K562 (cell line): ENCODE data around the gene ENDOG. TPM values are rescaled to one million over a fixed set of nuclear protein-coding genes. Genes with fewer than 3 reads are reported as not detected.

Source experiments
- ATF1 ChIP-seq, 2 experiments: fragments of 450-650 bp in 1 of 2; IDR thresholded peaks; 2 replicates each; pipeline ENCODE4 v1.6.1; 2016; ENCODE audit warnings: missing compliant biosample characterization in 1 of 2, missing genetic modification characterization in 1 of 2
- BMI1 ChIP-seq: fragments of 150-350 bp; IDR thresholded peaks from 2 replicates; pipeline ENCODE4 v1.6.1; 2014; ENCODE audit warnings: low read length
- BRCA1 ChIP-seq, 2 experiments: fragments of 450-650 bp in 1 of 2; sonication (generic) in 1 of 2; formaldehyde crosslinking in 1 of 2; IDR thresholded peaks; 2 replicates each; pipeline versions ENCODE4 v1.5.0 to v1.6.1; 2017 to 2020; ENCODE audit warnings: mild to moderate bottlenecking in 1 of 2, missing genetic modification reagents in 1 of 2
- CSDE1 ChIP-seq, 2 experiments: fragments of 450-650 bp; IDR thresholded peaks; 2 replicates each; pipeline ENCODE4 v1.6.1; 2016; ENCODE audit warnings: mild to moderate bottlenecking in 1 of 2
- DNMT1 ChIP-seq: fragments of 450-650 bp; IDR thresholded peaks from 2 replicates; pipeline ENCODE4 v1.6.1; 2016; ENCODE audit warnings: antibody characterized with exemption, mild to moderate bottlenecking
- ESRRB ChIP-seq: fragments of 250-450 bp; sonication (Bioruptor Pico); IDR thresholded peaks from 2 replicates; pipeline ENCODE4 v1.5.0; 2020; ENCODE audit warnings: mild to moderate bottlenecking, moderate library complexity, borderline replicate concordance
- FOXA1 ChIP-seq: fragments of 450-650 bp; IDR thresholded peaks from 2 replicates; pipeline ENCODE4 v1.6.1; 2016; ENCODE audit warnings: mild to moderate bottlenecking, borderline replicate concordance
- NR2C2 ChIP-seq, 2 experiments: fragments of 200-800 bp in 1 of 2; sonication (Bioruptor generic) in 1 of 2; sonication (generic) in 1 of 2; formaldehyde crosslinking in 1 of 2; IDR thresholded peaks; 2 replicates each; pipeline versions ENCODE4 v1.6.1 to v1.8.0; 2016 to 2022; ENCODE audit warnings: mild to moderate bottlenecking in 1 of 2, missing compliant biosample characterization in 1 of 2, missing genetic modification characterization in 1 of 2, missing genetic modification reagents in 1 of 2
- RFX7 ChIP-seq: fragments of 250-450 bp; sonication (Bioruptor Pico); IDR thresholded peaks from 2 replicates; pipeline ENCODE4 v1.5.1; 2021; ENCODE audit warnings: mild to moderate bottlenecking
- SNRNP70 ChIP-seq: fragments of 200-400 bp; formaldehyde crosslinking; optimal IDR thresholded peaks from 2 replicates; pipeline ENCODE3; 2017; ENCODE audit warnings: low read depth, low read length
- ZNF274 ChIP-seq: IDR thresholded peaks from 2 replicates; pipeline ENCODE4 v1.6.1; 2011; ENCODE audit warnings: low read depth, mild to moderate bottlenecking, low read length, moderate library complexity, borderline replicate concordance
- ZNF77 ChIP-seq: fragments of 250-450 bp; sonication (Bioruptor Pico); IDR thresholded peaks from 2 replicates; pipeline ENCODE4 v1.5.0; 2020
- polyA plus RNA-seq, 8 experiments: library from polyadenylated mRNA; depleted of rRNA in 4 of 8; stranded (reverse) in 5 of 8; unstranded in 3 of 8; fragments of >200 nt; fragmentation: Nextera tagmentation in 2 of 8; fragmentation: Illumina TruSeq in 1 of 8; extraction: Ambion mirVana in 2 of 8; extraction: Trizol in 1 of 8; gene quantifications; 2 replicates each; pipeline versions ENCODE4 v1.2.1 to v1.2.3, GENCODE V29; 2011 to 2014; ENCODE audit warnings: inconsistent platforms in 1 of 8, missing spikeins in 1 of 8
- total RNA-seq, 7 experiments: library from RNA; depleted of rRNA in 6 of 7; stranded (reverse); fragments of >200 nt in 6 of 7; fragmentation: Illumina TruSeq in 2 of 7; extraction: Trizol in 2 of 7; gene quantifications; 2 replicates each; pipeline versions ENCODE4 v1.2.1 to v1.2.3, GENCODE V29; 2011 to 2021; ENCODE audit warnings: low replicate concordance in 1 of 7
- TF ChIP-seq, protein P1 (sequence below): sonication (generic); formaldehyde crosslinking; IDR thresholded peaks from 2 replicates; pipeline ENCODE4 v1.8.1; 2022; ENCODE audit warnings: missing genetic modification reagents
- TF ChIP-seq, protein P2 (sequence below): fragments of 200-800 bp; sonication (Bioruptor generic); IDR thresholded peaks from 2 replicates; pipeline ENCODE4 v1.6.1; 2017; ENCODE audit warnings: missing genetic modification characterization, missing compliant biosample characterization
- TF ChIP-seq, protein P3 (sequence below): sonication (generic); formaldehyde crosslinking; IDR thresholded peaks from 2 replicates; pipeline ENCODE4 v1.8.1; 2023; ENCODE audit warnings: mild to moderate bottlenecking, missing genetic modification reagents
- TF ChIP-seq, protein P4 (sequence below): sonication (generic); formaldehyde crosslinking; IDR thresholded peaks from 2 replicates; pipeline ENCODE4 v1.8.1; 2023; ENCODE audit warnings: missing genetic modification reagents, mild to moderate bottlenecking, borderline replicate concordance

Gene ENDOG
- total and polyA plus RNA-seq, 9 of the 15 experiments (the other 6 are each of a cell fraction or from before 2014, with no cell fraction given), result 1.2 to 91.0 (median 25.5) TPM

DNA sequence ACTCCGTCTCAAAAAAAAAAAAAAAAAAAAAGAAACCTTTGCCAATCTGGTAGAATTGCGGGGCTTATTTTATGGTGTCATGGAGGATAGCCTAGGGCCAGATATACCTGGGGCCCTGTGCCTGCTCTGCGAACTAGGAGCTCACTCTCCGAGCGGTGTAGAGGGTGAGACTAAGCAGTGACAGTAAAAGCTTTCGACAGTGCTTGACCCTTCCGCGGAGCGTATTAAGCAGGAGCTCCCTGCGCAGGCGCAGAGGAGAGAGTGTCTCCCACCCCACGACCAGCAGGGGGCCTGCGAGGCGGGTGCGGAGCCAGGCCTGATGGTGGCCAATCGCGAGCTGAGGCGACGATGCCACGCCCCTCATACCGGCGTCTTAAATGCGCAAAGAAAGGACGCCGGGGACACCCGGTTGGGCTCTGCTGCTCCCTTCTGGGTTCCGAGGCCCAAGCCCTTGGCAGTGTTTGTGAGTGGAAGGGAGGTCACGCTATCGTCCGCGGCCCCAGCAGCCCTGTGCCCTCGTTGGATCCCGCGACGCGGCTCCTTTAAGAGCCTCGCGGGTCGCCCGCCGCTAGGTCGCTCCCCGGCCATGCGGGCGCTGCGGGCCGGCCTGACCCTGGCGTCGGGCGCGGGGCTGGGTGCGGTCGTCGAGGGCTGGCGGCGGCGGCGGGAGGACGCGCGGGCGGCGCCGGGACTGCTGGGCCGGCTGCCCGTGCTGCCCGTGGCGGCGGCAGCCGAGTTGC, at the start of gene ENDOG (continued):
- TF ChIP-seq RFX7 (CRISPR knock-in tag) (no peak), FOXA1 (no peak), BMI1 (no peak), ATF1 (CRISPR knock-in tag; IDR thresholded peaks at IDR 0.05) (no peak), ATF1 (tag; IDR thresholded peaks at IDR 0.05) (peak; percentile 70), ZNF77 (no peak), BRCA1 (IDR thresholded peaks at IDR 0.05) (no peak), BRCA1 (CRISPR knock-in tag; IDR thresholded peaks at IDR 0.05) (no peak), ESRRB (CRISPR knock-in tag) (no peak), DNMT1 (no peak), SNRNP70 (no peak), ZNF274 (no peak), CSDE1 (IDR thresholded peaks at IDR 0.05) (no peak), NR2C2 (CRISPR knock-in tag; IDR thresholded peaks at IDR 0.05) (peak; percentile 76), NR2C2 (tag; IDR thresholded peaks at IDR 0.05) (peak; percentile 67)
- TF ChIP-seq, protein P1, sequence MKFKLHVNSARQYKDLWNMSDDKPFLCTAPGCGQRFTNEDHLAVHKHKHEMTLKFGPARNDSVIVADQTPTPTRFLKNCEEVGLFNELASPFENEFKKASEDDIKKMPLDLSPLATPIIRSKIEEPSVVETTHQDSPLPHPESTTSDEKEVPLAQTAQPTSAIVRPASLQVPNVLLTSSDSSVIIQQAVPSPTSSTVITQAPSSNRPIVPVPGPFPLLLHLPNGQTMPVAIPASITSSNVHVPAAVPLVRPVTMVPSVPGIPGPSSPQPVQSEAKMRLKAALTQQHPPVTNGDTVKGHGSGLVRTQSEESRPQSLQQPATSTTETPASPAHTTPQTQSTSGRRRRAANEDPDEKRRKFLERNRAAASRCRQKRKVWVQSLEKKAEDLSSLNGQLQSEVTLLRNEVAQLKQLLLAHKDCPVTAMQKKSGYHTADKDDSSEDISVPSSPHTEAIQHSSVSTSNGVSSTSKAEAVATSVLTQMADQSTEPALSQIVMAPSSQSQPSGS (CRISPR knock-in tag), result no peak
- TF ChIP-seq, protein P2, sequence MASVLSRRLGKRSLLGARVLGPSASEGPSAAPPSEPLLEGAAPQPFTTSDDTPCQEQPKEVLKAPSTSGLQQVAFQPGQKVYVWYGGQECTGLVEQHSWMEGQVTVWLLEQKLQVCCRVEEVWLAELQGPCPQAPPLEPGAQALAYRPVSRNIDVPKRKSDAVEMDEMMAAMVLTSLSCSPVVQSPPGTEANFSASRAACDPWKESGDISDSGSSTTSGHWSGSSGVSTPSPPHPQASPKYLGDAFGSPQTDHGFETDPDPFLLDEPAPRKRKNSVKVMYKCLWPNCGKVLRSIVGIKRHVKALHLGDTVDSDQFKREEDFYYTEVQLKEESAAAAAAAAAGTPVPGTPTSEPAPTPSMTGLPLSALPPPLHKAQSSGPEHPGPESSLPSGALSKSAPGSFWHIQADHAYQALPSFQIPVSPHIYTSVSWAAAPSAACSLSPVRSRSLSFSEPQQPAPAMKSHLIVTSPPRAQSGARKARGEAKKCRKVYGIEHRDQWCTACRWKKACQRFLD (CRISPR knock-in tag), result no peak
- TF ChIP-seq, protein P3, sequence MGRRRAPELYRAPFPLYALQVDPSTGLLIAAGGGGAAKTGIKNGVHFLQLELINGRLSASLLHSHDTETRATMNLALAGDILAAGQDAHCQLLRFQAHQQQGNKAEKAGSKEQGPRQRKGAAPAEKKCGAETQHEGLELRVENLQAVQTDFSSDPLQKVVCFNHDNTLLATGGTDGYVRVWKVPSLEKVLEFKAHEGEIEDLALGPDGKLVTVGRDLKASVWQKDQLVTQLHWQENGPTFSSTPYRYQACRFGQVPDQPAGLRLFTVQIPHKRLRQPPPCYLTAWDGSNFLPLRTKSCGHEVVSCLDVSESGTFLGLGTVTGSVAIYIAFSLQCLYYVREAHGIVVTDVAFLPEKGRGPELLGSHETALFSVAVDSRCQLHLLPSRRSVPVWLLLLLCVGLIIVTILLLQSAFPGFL (CRISPR knock-in tag), result no peak
- TF ChIP-seq, protein P4, sequence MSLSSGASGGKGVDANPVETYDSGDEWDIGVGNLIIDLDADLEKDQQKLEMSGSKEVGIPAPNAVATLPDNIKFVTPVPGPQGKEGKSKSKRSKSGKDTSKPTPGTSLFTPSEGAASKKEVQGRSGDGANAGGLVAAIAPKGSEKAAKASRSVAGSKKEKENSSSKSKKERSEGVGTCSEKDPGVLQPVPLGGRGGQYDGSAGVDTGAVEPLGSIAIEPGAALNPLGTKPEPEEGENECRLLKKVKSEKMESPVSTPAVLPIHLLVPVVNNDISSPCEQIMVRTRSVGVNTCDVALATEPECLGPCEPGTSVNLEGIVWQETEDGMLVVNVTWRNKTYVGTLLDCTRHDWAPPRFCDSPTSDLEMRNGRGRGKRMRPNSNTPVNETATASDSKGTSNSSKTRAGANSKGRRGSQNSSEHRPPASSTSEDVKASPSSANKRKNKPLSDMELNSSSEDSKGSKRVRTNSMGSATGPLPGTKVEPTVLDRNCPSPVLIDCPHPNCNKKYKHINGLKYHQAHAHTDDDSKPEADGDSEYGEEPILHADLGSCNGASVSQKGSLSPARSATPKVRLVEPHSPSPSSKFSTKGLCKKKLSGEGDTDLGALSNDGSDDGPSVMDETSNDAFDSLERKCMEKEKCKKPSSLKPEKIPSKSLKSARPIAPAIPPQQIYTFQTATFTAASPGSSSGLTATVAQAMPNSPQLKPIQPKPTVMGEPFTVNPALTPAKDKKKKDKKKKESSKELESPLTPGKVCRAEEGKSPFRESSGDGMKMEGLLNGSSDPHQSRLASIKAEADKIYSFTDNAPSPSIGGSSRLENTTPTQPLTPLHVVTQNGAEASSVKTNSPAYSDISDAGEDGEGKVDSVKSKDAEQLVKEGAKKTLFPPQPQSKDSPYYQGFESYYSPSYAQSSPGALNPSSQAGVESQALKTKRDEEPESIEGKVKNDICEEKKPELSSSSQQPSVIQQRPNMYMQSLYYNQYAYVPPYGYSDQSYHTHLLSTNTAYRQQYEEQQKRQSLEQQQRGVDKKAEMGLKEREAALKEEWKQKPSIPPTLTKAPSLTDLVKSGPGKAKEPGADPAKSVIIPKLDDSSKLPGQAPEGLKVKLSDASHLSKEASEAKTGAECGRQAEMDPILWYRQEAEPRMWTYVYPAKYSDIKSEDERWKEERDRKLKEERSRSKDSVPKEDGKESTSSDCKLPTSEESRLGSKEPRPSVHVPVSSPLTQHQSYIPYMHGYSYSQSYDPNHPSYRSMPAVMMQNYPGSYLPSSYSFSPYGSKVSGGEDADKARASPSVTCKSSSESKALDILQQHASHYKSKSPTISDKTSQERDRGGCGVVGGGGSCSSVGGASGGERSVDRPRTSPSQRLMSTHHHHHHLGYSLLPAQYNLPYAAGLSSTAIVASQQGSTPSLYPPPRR, result 0 out of 2 replicates have a peak, but pooled peaks have one; percentile 62
